GM19238 (cell line): ENCODE measurements around the gene SYNDIG1.

Experiments
- DNase-seq: peaks from one replicate; pipeline ENCODE4 v3.0.0; 2011; ENCODE audit warnings: low spot score; ENCODE audit not compliant: insufficient read length

SYNDIG1 gene

DNA sequence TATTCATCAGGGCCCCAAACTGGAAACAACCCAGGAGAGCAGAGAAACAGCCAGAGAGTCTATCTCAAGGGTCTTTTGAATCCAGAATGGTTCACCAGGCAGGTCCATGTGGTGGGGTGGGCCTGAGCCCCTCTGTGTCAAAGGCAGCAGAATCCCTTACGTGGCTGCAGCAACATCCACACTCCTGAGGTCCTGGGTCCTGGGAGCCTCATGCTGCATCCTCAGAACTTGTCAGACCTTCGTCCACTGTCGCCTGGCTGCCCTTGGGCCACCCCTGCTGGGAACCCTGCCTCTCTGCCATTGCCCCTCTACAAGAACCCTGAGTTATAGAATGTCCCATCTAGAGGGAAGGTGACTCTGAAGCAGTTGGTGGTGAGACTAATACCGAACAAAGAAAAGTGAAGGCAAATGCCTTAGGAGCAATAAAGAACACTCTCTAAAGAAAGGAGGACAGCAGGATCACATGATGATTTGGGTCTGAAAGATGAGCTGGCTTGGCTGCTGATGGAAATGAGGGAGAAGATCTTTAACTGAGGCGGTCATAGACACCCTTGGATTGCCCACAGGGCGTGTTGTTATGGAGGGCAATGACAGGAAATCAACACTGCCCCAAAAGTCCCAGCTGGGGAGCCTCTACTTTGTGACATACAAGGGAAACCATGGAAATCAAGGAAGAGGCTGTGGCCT is 161.2 kb downstream of the SYNDIG1 start:
- no peak for DNase-seq

DNA sequence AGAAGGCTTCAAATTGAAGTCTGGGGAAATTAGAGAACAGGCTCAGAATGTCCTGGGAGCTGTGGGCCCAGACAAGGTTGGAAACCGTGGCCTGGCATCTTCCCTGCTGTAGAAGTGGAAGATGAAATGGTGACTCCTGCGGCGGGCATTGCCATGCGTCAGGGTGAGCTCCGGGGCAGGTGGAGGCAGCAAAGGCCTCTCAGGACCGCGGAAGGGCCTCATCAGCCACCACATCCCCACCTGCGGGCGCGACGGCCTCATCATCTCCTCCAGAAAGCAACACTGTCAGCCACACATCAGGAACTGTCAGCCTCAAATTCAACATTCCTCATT is 161.7 kb downstream of the SYNDIG1 start:
- DNase-seq, result no peak

DNA sequence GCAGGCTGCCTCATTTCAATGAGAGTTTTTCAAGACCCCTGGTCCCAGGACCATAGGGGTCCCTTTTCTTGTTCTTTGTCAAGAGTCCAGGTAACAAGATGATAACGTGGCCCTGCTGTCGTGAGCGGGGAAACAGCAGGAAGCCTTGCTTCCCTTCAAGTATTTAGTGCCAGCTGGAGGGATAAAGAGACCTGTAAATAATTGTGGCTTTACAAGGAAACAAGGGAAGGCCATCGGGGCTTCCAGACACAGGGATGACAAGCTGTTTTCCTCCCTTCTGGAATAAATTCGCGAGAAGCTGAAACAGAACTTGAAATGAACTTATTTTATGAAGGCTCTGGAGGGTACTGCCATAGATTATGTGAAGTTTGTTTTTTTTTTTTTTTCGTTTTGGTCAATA is 163.2 kb downstream of the SYNDIG1 start:
- DNase-seq, result no peak

DNA sequence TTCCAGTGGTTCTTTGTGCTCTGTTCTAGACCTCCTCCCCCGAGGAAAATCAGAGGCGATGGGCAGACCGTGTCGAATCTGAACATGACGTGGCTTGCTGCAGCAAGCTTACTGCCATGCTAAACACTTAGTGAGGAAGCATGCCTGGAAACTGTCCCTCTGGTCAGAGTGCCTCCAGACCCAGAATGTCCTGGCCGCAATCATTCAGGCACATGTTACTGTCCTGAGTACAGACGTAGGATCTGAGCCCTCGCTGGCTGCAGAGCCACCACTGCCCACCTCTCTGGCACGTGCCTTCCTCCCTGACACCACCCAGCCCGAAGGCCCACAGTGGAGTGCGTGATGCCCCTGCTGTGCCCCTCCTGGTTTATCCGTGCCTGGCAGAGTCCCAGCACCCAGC is 163.6 kb downstream of the SYNDIG1 start:
- no peak for DNase-seq

DNA sequence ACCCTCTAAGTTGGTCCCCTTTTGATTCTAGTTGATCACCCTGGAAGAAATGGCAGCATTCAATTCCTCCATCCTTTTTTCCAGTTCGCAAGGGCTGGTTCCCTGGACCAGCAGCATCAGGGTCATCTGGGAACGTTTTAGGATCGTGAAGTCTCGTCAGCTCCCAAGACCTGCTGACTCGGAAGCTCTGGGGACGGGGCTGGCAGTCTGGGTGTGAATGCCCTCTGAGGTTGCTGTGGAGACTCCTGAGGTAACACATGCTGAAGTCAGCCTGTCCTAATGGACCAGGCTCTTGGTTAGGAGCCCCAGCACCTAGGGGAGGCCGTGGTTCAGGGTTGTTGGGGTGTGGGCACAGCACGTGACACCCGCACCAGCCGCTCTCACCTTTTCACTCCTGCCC is 164.1 kb downstream of the SYNDIG1 start:
- DNase-seq, result no peak

DNA sequence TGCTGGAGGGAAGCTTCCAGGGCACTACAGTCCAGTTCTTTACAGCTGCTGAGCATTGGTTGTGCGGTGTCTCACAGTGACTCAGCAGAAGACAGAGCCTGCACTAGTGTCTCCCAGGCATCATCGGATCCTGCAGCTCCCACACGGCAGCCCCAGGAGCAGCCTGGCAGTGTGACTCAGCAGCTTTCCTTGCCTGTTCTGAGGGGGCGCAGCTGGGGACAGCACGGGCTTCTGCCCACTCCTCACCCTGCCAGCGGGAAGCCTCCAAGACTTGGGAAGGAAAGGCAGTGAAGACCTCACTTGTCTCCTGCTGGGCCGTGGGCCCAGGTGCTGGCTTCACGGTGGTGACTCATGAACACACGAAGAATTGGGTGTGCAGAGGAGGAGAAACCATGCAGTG is 165.4 kb downstream of the SYNDIG1 start:
- DNase-seq, result no peak

DNA sequence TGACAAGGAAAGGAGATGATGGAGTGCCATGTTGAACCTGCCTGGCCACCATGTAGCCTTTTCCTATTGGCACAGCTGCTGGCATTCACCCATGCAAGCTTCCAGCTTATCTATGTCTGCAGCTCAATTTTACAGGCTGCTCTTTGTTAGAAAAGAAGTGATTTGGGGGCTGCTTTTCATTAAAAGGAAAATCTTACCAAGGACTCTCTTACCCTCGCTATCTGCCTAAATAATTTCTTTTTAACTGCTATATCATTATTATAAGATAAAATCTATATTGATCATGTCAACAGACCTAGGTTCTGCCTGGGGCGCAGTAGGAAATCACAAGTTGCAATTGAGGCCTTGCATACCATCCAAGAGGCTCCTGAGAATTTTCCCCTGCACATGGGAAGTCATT is 167.2 kb downstream of the SYNDIG1 start:
- DNase-seq, result no peak

DNA sequence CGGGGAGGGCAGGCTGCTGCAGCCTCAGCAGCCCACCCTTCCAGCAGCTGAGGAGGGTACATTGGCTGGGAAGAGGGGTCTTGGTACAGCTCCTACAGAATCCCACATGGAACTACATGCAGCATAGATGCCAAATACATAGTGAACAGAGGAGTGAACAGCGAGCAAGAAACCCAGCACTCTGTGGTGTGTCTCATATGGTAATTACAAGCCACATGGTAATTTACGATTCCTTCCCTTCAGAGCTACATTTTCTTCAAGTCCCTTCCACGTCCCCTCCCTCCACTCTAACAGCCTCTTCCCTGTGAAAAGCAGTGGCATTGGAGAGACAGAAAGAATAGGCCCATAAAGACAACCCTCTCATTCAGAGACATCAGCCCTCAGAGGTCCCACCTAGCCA is 167.7 kb downstream of the SYNDIG1 start:
- no peak for DNase-seq

DNA sequence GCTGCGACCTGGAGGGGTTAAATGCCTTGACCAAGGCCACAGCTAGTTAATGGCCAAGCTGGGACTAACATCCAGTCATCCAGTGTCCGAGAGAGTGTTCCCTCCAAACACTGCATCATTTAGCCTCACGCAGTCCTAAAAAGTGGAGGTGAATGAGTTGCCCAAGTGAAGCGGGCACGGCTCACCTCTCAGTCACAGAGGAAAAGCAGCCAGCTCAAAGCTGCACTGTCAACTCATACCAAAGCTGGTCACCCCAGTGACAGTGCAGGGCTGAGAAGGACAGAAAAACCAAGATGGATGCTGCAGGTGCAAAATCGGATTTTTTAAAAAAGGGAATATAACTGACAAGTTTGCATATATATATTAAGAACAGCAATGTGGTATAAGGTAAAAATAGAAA is 168.5 kb downstream of the SYNDIG1 start:
- DNase-seq, result no peak

DNA sequence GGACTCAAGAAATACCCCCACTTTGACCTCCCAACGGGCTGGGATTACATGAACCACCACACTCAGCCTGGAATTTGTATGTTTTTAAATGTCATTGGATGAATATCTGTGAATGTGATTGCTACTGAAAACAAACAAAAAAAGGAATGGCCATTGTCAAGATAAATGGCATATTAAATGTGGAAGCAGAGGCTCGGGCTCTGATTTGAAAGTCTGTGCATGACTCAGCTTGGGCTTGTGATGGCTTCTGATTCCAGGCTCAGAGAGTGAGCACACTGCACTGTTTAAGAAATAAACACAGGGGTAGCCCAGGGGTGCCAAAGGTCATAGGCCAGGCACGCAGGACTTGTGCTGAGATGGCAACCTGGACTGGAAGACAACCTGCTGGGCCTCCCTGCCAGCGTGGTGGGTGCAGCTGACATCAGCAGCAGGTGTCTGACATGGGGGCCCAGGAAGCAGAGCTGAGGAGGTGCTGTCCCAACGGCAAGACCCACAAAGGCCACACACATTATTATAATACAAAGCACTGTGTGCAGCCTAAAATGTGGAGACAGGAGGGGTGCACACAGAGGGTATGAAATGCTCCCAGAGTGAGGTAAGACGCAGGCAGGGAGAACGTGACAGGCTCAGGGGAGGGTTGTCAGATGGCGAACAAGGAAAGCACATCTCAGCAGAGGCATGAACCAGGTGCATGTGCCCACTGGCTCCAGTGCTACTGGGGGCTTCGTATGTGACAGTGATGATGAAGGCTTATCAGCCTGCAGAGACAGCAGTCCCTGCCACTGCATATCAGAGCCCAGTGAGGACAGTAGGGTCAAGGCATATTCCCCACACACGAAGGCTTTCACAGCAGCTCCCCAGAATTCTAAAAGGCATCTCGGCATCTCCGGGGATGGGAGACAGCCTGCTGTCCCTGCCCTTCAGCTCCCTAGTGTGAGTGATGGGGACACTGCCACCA is 169.4 kb downstream of the SYNDIG1 start:
- no peak for DNase-seq

DNA sequence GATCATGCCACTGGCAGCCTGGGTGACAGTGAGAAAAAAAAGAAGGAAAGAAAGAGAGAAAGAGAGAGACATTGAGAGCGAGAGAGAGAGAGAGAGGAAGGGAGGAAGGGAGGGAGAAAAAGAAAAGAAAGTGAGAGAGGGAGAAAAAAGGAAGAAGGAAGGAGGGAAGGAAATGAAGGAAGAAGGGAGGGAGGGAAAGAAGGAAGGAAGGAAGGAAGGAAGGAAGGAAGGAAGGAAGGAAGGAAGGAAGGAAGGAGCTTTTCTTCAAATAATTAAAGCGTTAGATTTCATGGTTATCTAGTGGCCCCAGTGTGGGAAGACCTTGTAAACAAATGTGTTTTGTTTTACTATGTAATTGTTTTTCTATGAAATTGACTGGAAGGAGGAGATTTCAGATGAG is 170.8 kb downstream of the SYNDIG1 start:
- no peak for DNase-seq

DNA sequence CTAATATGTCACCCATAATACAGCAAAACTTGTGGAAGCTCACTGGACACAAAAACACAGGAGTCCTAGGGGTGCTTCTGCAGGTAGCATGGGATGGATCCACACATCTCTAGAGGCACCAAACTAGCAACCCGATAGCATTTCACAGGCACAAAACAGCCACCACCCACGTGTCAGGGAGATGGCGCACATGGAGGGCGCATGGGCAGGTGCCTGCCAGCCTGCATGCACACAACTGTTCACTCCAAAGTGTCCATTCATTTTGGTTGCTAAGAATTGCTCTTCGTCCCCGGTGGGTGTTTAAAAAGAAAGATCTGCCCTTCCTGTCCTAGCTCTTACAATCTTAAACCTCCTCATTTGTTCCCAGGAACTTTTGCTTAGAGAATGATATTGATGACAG is 171.3 kb downstream of the SYNDIG1 start:
- no peak for DNase-seq

DNA sequence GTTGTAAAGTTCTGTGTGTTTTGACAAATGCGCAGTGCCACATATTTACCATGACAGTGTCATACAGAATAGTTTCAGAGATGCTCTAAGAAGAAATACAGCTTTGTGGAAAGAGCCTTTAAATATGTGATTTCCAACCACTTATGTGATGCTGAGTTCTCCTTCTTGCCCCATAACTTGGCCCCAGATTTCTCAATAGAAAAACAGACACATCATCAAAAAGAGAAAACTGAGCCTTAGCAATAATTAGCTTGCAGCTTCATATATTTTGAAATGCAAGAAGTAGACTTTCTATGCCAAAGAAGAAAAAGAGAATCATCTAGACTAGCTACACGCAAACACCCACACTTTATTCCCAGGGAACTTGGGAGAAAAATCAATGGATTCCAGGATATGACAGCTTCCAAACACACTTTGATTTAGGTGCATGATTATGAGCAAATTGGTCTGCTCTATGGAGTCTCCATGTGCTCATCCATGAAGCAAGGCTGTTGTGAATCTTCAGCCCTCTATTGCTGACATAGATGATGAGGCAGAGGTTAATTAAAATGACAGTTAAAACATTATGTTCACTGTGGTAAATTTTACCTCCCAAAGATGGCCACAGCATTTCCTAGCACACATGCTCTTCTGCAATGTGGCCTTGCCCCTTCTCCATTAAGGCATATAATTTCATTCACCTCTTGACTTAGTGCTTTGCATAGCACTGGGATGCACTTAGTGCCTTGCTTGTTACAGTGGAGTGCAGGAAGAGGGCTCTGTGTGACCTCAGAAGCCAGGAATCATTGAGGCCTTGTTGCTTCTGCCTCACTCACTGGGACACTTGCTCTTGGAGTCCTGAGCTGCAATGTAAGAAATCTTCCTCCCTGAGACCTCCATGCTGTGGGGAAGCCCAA is 174.6 kb downstream of the SYNDIG1 start:
- no peak for DNase-seq

DNA sequence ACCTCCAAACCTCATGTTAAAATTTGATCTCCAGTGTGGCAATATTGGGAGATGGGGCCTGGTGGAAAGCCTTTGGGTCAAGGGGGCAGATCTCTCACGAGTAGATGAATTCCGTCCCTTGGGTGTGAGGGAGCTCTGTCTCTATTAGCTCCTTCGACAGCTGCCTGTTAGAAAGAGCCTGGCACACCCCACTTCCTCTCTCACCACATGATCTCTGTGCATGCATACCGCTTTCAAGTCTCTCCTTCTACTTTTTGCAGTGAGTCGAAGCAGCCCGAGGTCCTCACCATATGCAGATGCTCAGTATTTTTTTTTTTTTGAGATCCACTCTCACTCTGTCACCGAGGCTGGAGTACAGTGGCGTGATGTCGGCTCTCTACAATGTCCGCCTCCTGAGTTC is 176.9 kb downstream of the SYNDIG1 start:
- DNase-seq, result no peak

DNA sequence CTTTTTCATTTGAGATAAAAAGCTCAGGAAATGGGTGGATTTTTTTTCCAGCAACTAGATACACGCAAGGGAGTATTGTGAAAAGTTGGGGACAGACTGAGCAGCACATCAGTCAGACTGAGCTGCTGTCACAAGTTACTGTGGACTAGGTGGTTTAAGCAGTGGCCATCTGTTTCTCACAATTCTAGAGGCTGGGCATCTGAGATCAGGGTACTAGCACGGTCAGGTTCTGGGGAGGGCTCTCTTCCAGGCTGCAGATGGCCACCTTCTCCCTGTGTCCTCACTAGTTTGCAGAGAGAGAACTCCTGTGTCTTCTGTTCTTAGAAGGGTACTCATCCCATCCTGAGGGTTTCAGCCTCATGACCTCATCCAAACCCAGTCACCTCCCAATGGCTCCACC is 178.3 kb downstream of the SYNDIG1 start:
- DNase-seq, result no peak

DNA sequence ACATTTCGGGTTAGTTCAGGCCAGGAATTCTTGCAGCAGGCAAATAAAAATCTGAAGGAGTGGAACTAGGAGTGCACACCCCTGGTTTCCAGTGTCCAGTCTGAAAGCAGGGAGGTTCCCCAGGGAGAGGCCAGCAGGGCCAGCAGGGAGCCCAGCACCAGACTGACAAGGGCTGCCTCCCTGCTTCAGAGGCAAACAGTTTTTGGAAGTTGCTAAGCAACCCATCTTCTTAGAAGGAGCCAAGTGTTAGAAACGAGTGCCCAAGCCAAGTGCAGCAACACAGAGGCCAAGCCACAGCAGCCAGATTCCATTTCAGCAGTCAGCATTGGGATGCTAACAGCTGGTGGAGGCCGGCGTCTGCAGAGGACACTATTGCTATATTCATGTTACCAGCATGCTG is 179.1 kb downstream of the SYNDIG1 start:
- no peak for DNase-seq

DNA sequence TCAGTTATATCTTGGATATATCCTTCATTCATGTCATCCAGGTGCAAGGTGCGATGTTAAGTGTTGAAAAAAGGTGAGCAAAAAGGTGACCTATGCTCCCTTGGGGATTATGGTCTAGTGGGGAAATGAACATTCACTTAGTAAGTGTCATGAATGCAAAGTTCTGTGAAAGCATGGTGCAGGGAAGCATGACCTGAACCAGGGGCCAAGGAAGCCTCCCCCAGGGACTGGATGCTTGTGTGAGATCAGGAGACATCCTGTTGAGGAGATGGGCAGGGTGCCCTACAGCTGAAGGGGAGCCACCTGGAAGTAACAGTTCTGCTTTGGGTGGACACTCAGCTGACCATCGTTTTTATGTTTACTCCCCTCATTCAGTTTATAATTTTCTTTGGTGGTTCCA is 179.5 kb downstream of the SYNDIG1 start:
- peak; percentile 18 for DNase-seq

DNA sequence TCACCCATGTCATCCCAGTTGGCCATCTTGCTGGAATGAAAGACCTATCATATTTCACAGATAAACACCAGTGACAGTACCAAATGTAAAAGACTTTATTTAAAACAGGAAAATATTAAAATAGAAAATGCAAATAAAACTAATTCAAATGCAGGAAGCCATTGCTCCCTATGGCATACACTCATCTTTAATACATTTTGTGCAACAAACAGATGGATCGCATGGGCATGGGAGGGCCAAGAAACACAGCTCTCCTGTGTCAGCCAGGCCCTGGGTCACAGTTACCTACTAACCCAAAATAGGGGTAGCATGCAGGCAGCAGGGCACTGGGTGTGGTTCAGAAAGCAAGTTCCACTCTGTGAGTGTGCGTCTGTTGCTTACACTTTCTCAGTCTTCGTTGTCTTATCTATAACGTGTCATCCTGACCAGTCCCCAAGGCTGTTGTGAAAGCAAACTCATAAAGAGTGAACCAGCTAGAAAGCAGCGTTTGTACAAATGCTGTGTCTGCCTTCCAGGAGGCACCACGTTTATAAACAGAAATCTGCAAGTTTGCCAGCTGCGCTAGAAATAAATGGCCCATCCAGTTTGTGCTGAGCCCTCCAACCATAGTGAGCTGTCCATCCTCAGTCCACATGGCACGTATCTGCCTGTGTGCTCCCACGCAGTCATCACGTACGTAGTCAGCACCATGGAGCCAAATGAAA is 180.5 kb downstream of the SYNDIG1 start:
- DNase-seq, result no peak

DNA sequence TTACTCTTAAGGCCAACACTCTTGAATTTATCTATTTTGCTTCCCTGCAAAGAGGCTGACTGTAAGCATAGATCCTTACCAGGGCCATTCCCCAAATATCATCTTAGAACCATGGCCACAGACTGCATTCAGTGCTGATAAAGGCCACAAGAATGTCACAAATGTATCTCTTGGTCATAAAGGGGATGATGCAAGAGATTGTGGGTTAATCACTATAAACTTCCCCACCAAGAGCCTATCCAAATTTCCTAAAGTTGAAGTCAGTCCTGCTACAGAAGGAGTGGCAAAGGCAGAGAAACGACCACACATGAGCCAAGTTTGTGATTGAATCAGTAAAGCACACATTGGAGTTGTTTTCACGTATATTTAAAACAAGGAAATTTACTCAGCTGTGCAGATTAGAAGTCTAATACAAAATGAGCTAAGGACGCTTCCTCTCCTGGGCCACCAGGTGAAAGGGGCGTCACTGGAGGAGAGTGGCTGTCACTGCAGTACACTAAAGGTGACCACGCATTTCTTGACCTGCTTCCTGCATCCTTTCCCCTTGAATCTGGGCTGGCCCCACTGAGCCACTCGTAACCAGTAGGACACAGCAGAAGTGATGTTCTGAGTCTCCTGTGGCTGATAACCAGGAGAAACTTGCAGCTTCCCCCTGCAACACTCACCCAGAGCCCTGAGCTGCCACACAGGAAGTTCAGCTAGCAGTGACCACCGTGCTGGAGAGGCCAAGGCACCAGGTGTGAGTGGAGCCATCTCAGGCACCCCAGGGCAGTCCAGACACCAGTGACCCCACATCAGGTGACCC is 181.9 kb downstream of the SYNDIG1 start:
- no peak for DNase-seq

DNA sequence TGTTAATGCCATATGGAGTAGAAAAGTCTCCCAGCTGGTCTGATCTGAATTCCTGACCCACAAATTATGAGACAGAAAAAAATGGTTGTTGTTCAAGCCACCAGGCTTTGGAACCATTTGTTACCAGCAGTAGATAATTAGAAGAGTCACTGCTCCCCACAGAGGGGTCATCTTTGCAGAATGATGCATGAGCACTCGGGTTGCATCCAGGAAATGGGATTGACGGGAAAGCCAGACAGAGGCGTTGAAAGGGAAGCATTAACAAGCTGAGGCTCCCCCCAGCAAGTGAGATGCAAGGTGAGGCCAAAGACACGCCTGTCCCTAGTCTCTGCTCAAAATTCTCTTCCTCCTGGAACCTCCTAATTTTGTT is 182.5 kb downstream of the SYNDIG1 start:
- DNase-seq, result no peak

DNA sequence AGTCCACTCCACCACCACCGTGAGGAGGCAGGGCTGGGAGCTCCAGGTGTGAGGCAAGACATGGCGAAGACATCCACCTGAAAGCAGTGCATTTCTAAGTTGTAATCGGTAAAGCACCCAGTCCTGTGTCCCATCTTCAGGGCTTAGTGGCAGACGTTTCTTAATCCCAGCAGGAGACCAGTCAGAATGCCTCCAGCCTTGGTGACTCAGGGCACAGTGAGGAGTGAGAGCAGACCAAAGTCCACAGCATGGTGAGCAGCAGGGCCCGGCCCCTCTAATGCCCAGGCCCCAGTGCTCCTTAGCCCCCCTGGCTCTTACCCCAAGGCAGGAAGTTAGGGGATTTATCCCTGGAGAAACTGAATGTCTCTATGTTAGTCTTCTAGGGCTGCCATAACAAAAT is 183.9 kb downstream of the SYNDIG1 start:
- DNase-seq, result no peak
